Activated T-cell treated with anti-CD3 and anti-CD28 coated beads, Interleukin-2, amount 50 U/mL, for 72 hours (primary cell): Measurements from ENCODE around the gene CASS4. TPM values are rescaled to one million over a fixed set of nuclear protein-coding genes. Genes with fewer than 3 reads are reported as not detected.

Experiments
- ATAC-seq, 2 donors: fragments of 150-1000 bp; cut with Tn5 transposase; replicated peaks in 1 of 2; 2 replicates each; pipeline ENCODE4 v1.10.0; 2021; ENCODE audit warnings: moderate library complexity in 2 of 2, mild to moderate bottlenecking in 1 of 2
- DNase-seq, 2 donors: peaks; one replicate each; pipeline ENCODE4 v3.0.0; 2021 to 2022; ENCODE audit warnings: mixed read lengths in 1 of 2
- H3K27ac Mint-ChIP-seq: one replicate; pipeline ENCODE4 v1.8.0; 2022; ENCODE audit warnings: mild to moderate bottlenecking, moderate library complexity, mixed read lengths
- H3K27me3 Mint-ChIP-seq: one replicate; pipeline ENCODE4 v1.8.0; 2022; ENCODE audit warnings: low read depth, mixed read lengths
- H3K36me3 Mint-ChIP-seq, 2 donors: one replicate each; pipeline ENCODE4 v1.8.0; 2022; ENCODE audit warnings: mixed read lengths in 2 of 2, mild to moderate bottlenecking in 1 of 2; ENCODE audit not compliant: insufficient read depth in 2 of 2
- H3K4me1 Mint-ChIP-seq: one replicate; pipeline ENCODE4 v1.8.0; 2022; ENCODE audit warnings: low read depth, mixed read lengths
- H3K4me3 Mint-ChIP-seq, 2 donors: one replicate each; pipeline ENCODE4 v1.8.0; 2022; ENCODE audit warnings: mild to moderate bottlenecking in 2 of 2, mixed read lengths in 2 of 2, moderate library complexity in 2 of 2
- H3K9me3 Mint-ChIP-seq, 2 donors: one replicate each; pipeline ENCODE4 v1.8.0; 2022; ENCODE audit warnings: mixed read lengths in 2 of 2
- total RNA-seq, 2 donors: library from RNA; stranded (reverse); gene quantifications; one replicate each; pipeline ENCODE4 v1.2.3, GENCODE V29; 2022

The CASS4 gene
- total RNA-seq, 2 donors from 2014 or later = 3.5 to 6.9 TPM

GRCh38 chr20:56420028-56420427 is 8.0 kb downstream of the CASS4 start:
- no peaks in the 10 kb centered on the region for H3K9me3 Mint-ChIP-seq

GRCh38 chr20:56420940-56421688 is 9.1 kb downstream of the CASS4 start:
- peak overlapping the region; percentile 82 for H3K27ac Mint-ChIP-seq

More at GRCh38 chr20:56420028-56420427, 8.0 kb downstream of the CASS4 start:
- ATAC-seq (no peak), DNase-seq (no peak)
- Mint-ChIP-seq H3K4me1 (peaks cover 74% of the 10 kb centered on the region), H3K27me3 (no peaks in the 10 kb centered on the region), H3K4me3 (no peak overlapping the region), H3K36me3 (peaks cover 2 to 4% of the 10 kb centered on the region in 2 donors), H3K27ac (no peak overlapping the region)

GRCh38 chr20:56422076-56422823 is 10.2 kb downstream of the CASS4 start:
- peaks cover 60% of the 10 kb centered on the region for H3K4me1 Mint-ChIP-seq
- peaks cover 2 to 3% of the 10 kb centered on the region in 2 donors for H3K36me3 Mint-ChIP-seq
- peak overlapping the region; percentile 76 for H3K27ac Mint-ChIP-seq
- no peaks in the 10 kb centered on the region for H3K9me3 Mint-ChIP-seq
- H3K4me3 Mint-ChIP-seq = peak overlapping the region; percentile 3 to 63
- no peaks in the 10 kb centered on the region for H3K27me3 Mint-ChIP-seq
- no peak for ATAC-seq
- no peak for DNase-seq

More at GRCh38 chr20:56420940-56421688, 9.1 kb downstream of the CASS4 start:
- Mint-ChIP-seq H3K4me3 (peak overlapping the region; percentile 37 to 63), H3K36me3 (peaks cover 2 to 4% of the 10 kb centered on the region in 2 donors), H3K4me1 (peaks cover 69% of the 10 kb centered on the region), H3K27me3 (no peaks in the 10 kb centered on the region), H3K9me3 (no peaks in the 10 kb centered on the region)
- no peak for ATAC-seq
- no peak for DNase-seq

- Mint-ChIP-seq H3K36me3 (peaks cover 1 to 2% of the 10 kb centered on the region in 2 donors), H3K27ac (peak overlapping the region; percentile 76), H3K4me3 (peak overlapping the region; percentile 3 to 63), H3K4me1 (peaks cover 60% of the 10 kb centered on the region), H3K9me3 (no peaks in the 10 kb centered on the region), H3K27me3 (no peaks in the 10 kb centered on the region)
- ATAC-seq = no peak
- DNase-seq = no peak
These were observed 10.7 kb downstream of the CASS4 start for GRCh38 chr20:56422824-56423189.

GRCh38 chr20:56423211-56423610 is 11.2 kb downstream of the CASS4 start:
- H3K36me3 Mint-ChIP-seq = peaks cover 1 to 2% of the 10 kb centered on the region in 2 donors
- H3K27me3 Mint-ChIP-seq = no peaks in the 10 kb centered on the region
- no peak for ATAC-seq
- H3K4me1 Mint-ChIP-seq = peaks cover 60% of the 10 kb centered on the region
- H3K4me3 Mint-ChIP-seq = peak overlapping the region in 1 of 2 donors; percentile 24
- no peaks in the 10 kb centered on the region for H3K9me3 Mint-ChIP-seq
- DNase-seq = no peak
- H3K27ac Mint-ChIP-seq = peak overlapping the region; percentile 76

- no peak overlapping the region for H3K4me3 Mint-ChIP-seq
- peaks cover under 1 to 1% of the 10 kb centered on the region in 2 donors for H3K36me3 Mint-ChIP-seq
- no peak for DNase-seq
- H3K4me1 Mint-ChIP-seq = peaks cover 59% of the 10 kb centered on the region
- no peaks in the 10 kb centered on the region for H3K9me3 Mint-ChIP-seq
- H3K27me3 Mint-ChIP-seq = no peaks in the 10 kb centered on the region
- no peak for ATAC-seq
- H3K27ac Mint-ChIP-seq = no peak overlapping the region
These were observed 11.8 kb downstream of the CASS4 start for GRCh38 chr20:56423886-56424285.

GRCh38 chr20:56424931-56425330 is 12.9 kb downstream of the CASS4 start:
- H3K27ac Mint-ChIP-seq = no peak overlapping the region
- H3K36me3 Mint-ChIP-seq = peaks cover 0 to 5% of the 10 kb centered on the region in 2 donors
- peaks cover 64% of the 10 kb centered on the region for H3K4me1 Mint-ChIP-seq
- H3K9me3 Mint-ChIP-seq = no peaks in the 10 kb centered on the region
- H3K4me3 Mint-ChIP-seq = no peak overlapping the region
- no peak for ATAC-seq
- DNase-seq = no peak
- H3K27me3 Mint-ChIP-seq = no peaks in the 10 kb centered on the region

- ATAC-seq (no peak), DNase-seq (no peak)
- H3K27ac Mint-ChIP-seq = no peak overlapping the region
- no peak overlapping the region for H3K4me3 Mint-ChIP-seq
- no peaks in the 10 kb centered on the region for H3K9me3 Mint-ChIP-seq
- peaks cover 69% of the 10 kb centered on the region for H3K4me1 Mint-ChIP-seq
- H3K36me3 Mint-ChIP-seq = peaks cover 0 to 5% of the 10 kb centered on the region in 2 donors
- H3K27me3 Mint-ChIP-seq = no peaks in the 10 kb centered on the region
These were observed 14.0 kb downstream of the CASS4 start for GRCh38 chr20:56426026-56426425.

GRCh38 chr20:56426926-56427325 is 14.9 kb downstream of the CASS4 start:
- H3K27me3 Mint-ChIP-seq = no peaks in the 10 kb centered on the region
- H3K36me3 Mint-ChIP-seq = peaks cover 0 to 5% of the 10 kb centered on the region in 2 donors
- ATAC-seq (no peak), DNase-seq (no peak)
- no peak overlapping the region for H3K4me3 Mint-ChIP-seq
- no peak overlapping the region for H3K27ac Mint-ChIP-seq
- no peaks in the 10 kb centered on the region for H3K9me3 Mint-ChIP-seq
- peaks cover 60% of the 10 kb centered on the region for H3K4me1 Mint-ChIP-seq

GRCh38 chr20:56427797-56428196 is 15.7 kb downstream of the CASS4 start:
- DNase-seq = no peak
- Mint-ChIP-seq H3K4me1 (peaks cover 51% of the 10 kb centered on the region), H3K27me3 (no peaks in the 10 kb centered on the region), H3K4me3 (peak overlapping the region in 1 of 2 donors; percentile 8), H3K36me3 (peaks cover 0 to 5% of the 10 kb centered on the region in 2 donors), H3K9me3 (no peaks in the 10 kb centered on the region), H3K27ac (peak overlapping the region; percentile 2)
- no peak for ATAC-seq

GRCh38 chr20:56428410-56428809 is 16.4 kb downstream of the CASS4 start:
- H3K27ac Mint-ChIP-seq = peak overlapping the region; percentile 35
- no peak overlapping the region for H3K4me3 Mint-ChIP-seq
- no peak for DNase-seq

GRCh38 chr20:56428881-56429280 is 16.8 kb downstream of the CASS4 start:
- Mint-ChIP-seq H3K9me3 (no peaks in the 10 kb centered on the region), H3K36me3 (peaks cover 0 to 5% of the 10 kb centered on the region in 2 donors), H3K27me3 (no peaks in the 10 kb centered on the region), H3K27ac (peak overlapping the region; percentile 91), H3K4me1 (peaks cover 56% of the 10 kb centered on the region), H3K4me3 (peak overlapping the region; percentile 64 to 66)
- no peak for DNase-seq
- ATAC-seq = no peak

More at GRCh38 chr20:56428410-56428809, 16.4 kb downstream of the CASS4 start:
- peaks cover 0 to 5% of the 10 kb centered on the region in 2 donors for H3K36me3 Mint-ChIP-seq
- no peaks in the 10 kb centered on the region for H3K27me3 Mint-ChIP-seq
- no peaks in the 10 kb centered on the region for H3K9me3 Mint-ChIP-seq
- H3K4me1 Mint-ChIP-seq = peaks cover 53% of the 10 kb centered on the region
- ATAC-seq = no peak

GRCh38 chr20:56429502-56429901 is 17.4 kb downstream of the CASS4 start:
- Mint-ChIP-seq H3K4me1 (peaks cover 56% of the 10 kb centered on the region), H3K9me3 (no peaks in the 10 kb centered on the region), H3K36me3 (peaks cover 0 to 5% of the 10 kb centered on the region in 2 donors), H3K27ac (peak overlapping the region; percentile 91), H3K4me3 (peak overlapping the region; percentile 64 to 66), H3K27me3 (no peaks in the 10 kb centered on the region)
- peak in 1 of 2 donors; percentile 31 for DNase-seq
- ATAC-seq = peak; percentile 73 to 82
